Raji (cell line): ENCODE results near the gene ZNF410.

Experiments used
- POLR2A ChIP-seq: IDR thresholded peaks from 2 replicates; pipeline ENCODE4 v1.6.1; 2011; ENCODE audit warnings: low read depth, low read length, control low read depth; ENCODE audit not compliant: insufficient read depth

ZNF410 gene

GRCh38 chr14:73877790-73878189 is 8.9 kb upstream of the ZNF410 start:
- no peak for TF ChIP-seq POLR2A

GRCh38 chr14:73878436-73878835 is 8.2 kb upstream of the ZNF410 start:
- TF ChIP-seq POLR2A, result no peak

- TF ChIP-seq POLR2A, result no peak
Observed at GRCh38 chr14:73879027-73879426, 7.6 kb upstream of the ZNF410 start.

GRCh38 chr14:73884438-73885190 is 2.0 kb upstream of the ZNF410 start:
- no peak for TF ChIP-seq POLR2A

GRCh38 chr14:73887318-73887616 is 608 bp downstream of the ZNF410 start:
- TF ChIP-seq POLR2A, result no peak

GRCh38 chr14:73887694-73888459 is 1.2 kb downstream of the ZNF410 start:
- TF ChIP-seq POLR2A, result no peak

- no peak for TF ChIP-seq POLR2A
Observed at GRCh38 chr14:73888460-73888725, 1.7 kb downstream of the ZNF410 start.

GRCh38 chr14:73888971-73889370 is 2.3 kb downstream of the ZNF410 start:
- TF ChIP-seq POLR2A, result no peak

- no peak for TF ChIP-seq POLR2A
Observed at GRCh38 chr14:73889376-73889775, 2.7 kb downstream of the ZNF410 start.

- TF ChIP-seq POLR2A, result no peak
Observed at GRCh38 chr14:73895939-73896338, 9.3 kb downstream of the ZNF410 start.

- no peak for TF ChIP-seq POLR2A
Observed at GRCh38 chr14:73896521-73896920, 9.9 kb downstream of the ZNF410 start.

GRCh38 chr14:73903028-73903427 is 16.4 kb downstream of the ZNF410 start:
- TF ChIP-seq POLR2A, result no peak

- TF ChIP-seq POLR2A, result no peak
Observed at GRCh38 chr14:73909681-73910080, 23.0 kb downstream of the ZNF410 start.

- no peak for TF ChIP-seq POLR2A
Observed at GRCh38 chr14:73913256-73913655, 26.6 kb downstream of the ZNF410 start.

- no peak for TF ChIP-seq POLR2A
Observed at GRCh38 chr14:73916324-73916723, 29.7 kb downstream of the ZNF410 start.

- no peak for TF ChIP-seq POLR2A
Observed at GRCh38 chr14:73924337-73924736, 37.7 kb downstream of the ZNF410 start.

- no peak for TF ChIP-seq POLR2A
Observed at GRCh38 chr14:73935666-73936065, 49.0 kb downstream of the ZNF410 start.
